A673 (cell line): ENCODE results near the gene TROAP. TPM values are rescaled to one million over a fixed set of nuclear protein-coding genes. Genes with fewer than 3 reads are reported as not detected.
"Not testable (repeated sequence)": the region's sequence is repeated elsewhere in the genome, so short reads cannot be mapped to it uniquely, and the experiment has no call there.

Source experiments
- BruUV-seq: library from RNA; stranded (reverse); fragments of 400-500 nt; replicated peaks from 2 replicates; lab custom pipeline; 2021; lab: Mats Ljungman, UMichigan
- CTCF ChIA-PET: fragments of 300-600 bp; sonication (Branson Sonifier 250); formaldehyde crosslinking; loops from one replicate; lab custom pipeline; 2022; ENCODE audit warnings: antibody characterized with exemption; lab: Charles Lee
- POLR2A ChIA-PET: fragments of 300-600 bp; sonication (Branson Sonifier 250); formaldehyde crosslinking; loops from one replicate; lab custom pipeline; 2022; ENCODE audit warnings: antibody characterized with exemption; ENCODE audit not compliant: low non-redundant PET; lab: Charles Lee
- DNase-seq: peaks from one replicate; pipeline ENCODE4 v3.0.0-alpha.2; 2015; ENCODE audit warnings: low spot score
- H3K27ac ChIP-seq: fragments of 200-600 bp; sonication (generic); 2 replicates; pipeline ENCODE4 v1.5.1; 2016; ENCODE audit warnings: mixed run types, low read depth, mild to moderate bottlenecking, mixed read lengths, antibody characterized with exemption, low read length; ENCODE audit not compliant: poor library complexity, severe bottlenecking
- H3K27me3 ChIP-seq: fragments of 200-600 bp; sonication (generic); replicated peaks from 2 replicates; pipeline ENCODE4 v1.6.1; 2017; ENCODE audit warnings: mixed run types, low read depth, mild to moderate bottlenecking, mixed read lengths, antibody characterized with exemption, low read length; ENCODE audit not compliant: insufficient read depth, poor library complexity
- H3K36me3 ChIP-seq: fragments of 200-600 bp; sonication (generic); 2 replicates; pipeline ENCODE4 v1.6.1; 2016; ENCODE audit warnings: mixed run types, mild to moderate bottlenecking, mixed read lengths, antibody characterized with exemption, low read length; ENCODE audit not compliant: insufficient read depth, poor library complexity, severe bottlenecking
- H3K4me1 ChIP-seq: fragments of 200-600 bp; sonication (generic); 2 replicates; pipeline ENCODE4 v1.6.1; 2017; ENCODE audit warnings: mixed run types, mild to moderate bottlenecking, mixed read lengths, antibody characterized with exemption, low read length; ENCODE audit not compliant: insufficient read depth, poor library complexity, severe bottlenecking
- H3K4me3 ChIP-seq: fragments of 200-600 bp; sonication (generic); 2 replicates; pipeline ENCODE4 v1.5.1; 2016; ENCODE audit warnings: low read depth, mixed run types, mild to moderate bottlenecking, mixed read lengths, low read length; ENCODE audit not compliant: poor library complexity, severe bottlenecking
- H3K9me3 ChIP-seq: fragments of 200-600 bp; sonication (generic); 2 replicates; pipeline ENCODE4 v1.6.1; 2016; ENCODE audit warnings: mixed run types, low read depth, mild to moderate bottlenecking, mixed read lengths, antibody characterized with exemption, low read length; ENCODE audit not compliant: poor library complexity, severe bottlenecking
- CTCF ChIP-seq: fragments of 300-800, 200-600 bp; sonication (generic); conservative IDR thresholded peaks from 2 replicates; pipeline ENCODE4 v1.5.1; 2017; ENCODE audit warnings: low read depth, mild to moderate bottlenecking, antibody characterized with exemption, low read length, moderate library complexity, mixed read lengths
- EZH2 ChIP-seq: fragments of 200-600 bp; sonication (generic); IDR thresholded peaks from 2 replicates; pipeline ENCODE4 v1.6.1; 2017; ENCODE audit warnings: borderline replicate concordance, low read depth, mild to moderate bottlenecking, mixed read lengths, antibody characterized with exemption, low read length; ENCODE audit not compliant: poor library complexity, severe bottlenecking
- intact Hi-C: fragments of 100-400 bp; cut with micrococcal nuclease; formaldehyde crosslinking; loops from one replicate; pipeline ENCODE4 v1.10.0; 2022; ENCODE audit not compliant: unreplicated experiment
- total RNA-seq: library from RNA; stranded (reverse); gene quantifications from 2 replicates; pipeline ENCODE4 v1.2.3, GENCODE V29; 2021

The TROAP gene
- total RNA-seq, 1 experiment from 2014 or later = 124 TPM

GRCh38 chr12:49279706-49280159 is 43.3 kb upstream of the TROAP start:
- CTCF ChIA-PET = interaction anchor here (1.1 kb wide), 1 partner anchor 68 kb away, joined by 3 read pairs; no protein-coding TSS in a partner anchor
- POLR2A ChIA-PET = no interaction called here
- no TSS peak for BruUV-seq

GRCh38 chr12:49280545-49280944 is 42.5 kb upstream of the TROAP start:
- CTCF ChIA-PET = interaction anchor here (1.1 kb wide), 1 partner anchor 67 kb away, joined by 3 read pairs; no protein-coding TSS in a partner anchor
- H3K27ac ChIP-seq, H3K36me3 ChIP-seq, H3K4me1 ChIP-seq, BruUV-seq, DNase-seq, POLR2A ChIA-PET, intact Hi-C loops, H3K9me3 ChIP-seq, H3K27me3 ChIP-seq, H3K4me3 ChIP-seq: not testable (repeated sequence)

More at GRCh38 chr12:49279706-49280159, 43.3 kb upstream of the TROAP start:
- intact Hi-C loops = no loop called here
- peak; percentile 52 for DNase-seq
- no peaks in the 10 kb centered on the region for H3K9me3 ChIP-seq
- TF ChIP-seq CTCF = no peak
- no peak for TF ChIP-seq EZH2
- H3K4me3 ChIP-seq = no peak overlapping the region
- no peak overlapping the region for H3K27ac ChIP-seq
- H3K27me3 ChIP-seq = no peaks in the 10 kb centered on the region
- no peaks in the 10 kb centered on the region for H3K36me3 ChIP-seq
- H3K4me1 ChIP-seq = peaks cover 9% of the 10 kb centered on the region

GRCh38 chr12:49282302-49282701 is 40.8 kb upstream of the TROAP start:
- no TSS peak for BruUV-seq
- TF ChIP-seq EZH2 (no peak), CTCF (no peak)
- intact Hi-C loops = no loop called here
- Histone ChIP-seq H3K27ac (no peak overlapping the region), H3K4me1 (peaks cover 9% of the 10 kb centered on the region), H3K4me3 (no peak overlapping the region), H3K27me3 (no peaks in the 10 kb centered on the region), H3K36me3 (no peaks in the 10 kb centered on the region), H3K9me3 (no peaks in the 10 kb centered on the region)
- DNase-seq = no peak
- POLR2A ChIA-PET = no interaction called here
- CTCF ChIA-PET = interaction anchor here (0.6 kb wide), 1 partner anchor 600 kb away, joined by 11 read pairs; no protein-coding TSS in a partner anchor

- H3K27me3 ChIP-seq, DNase-seq, H3K36me3 ChIP-seq, POLR2A ChIA-PET, H3K4me3 ChIP-seq, H3K27ac ChIP-seq, H3K4me1 ChIP-seq, intact Hi-C loops, H3K9me3 ChIP-seq, BruUV-seq: not testable (repeated sequence)
- CTCF ChIA-PET = interaction anchor here (0.6 kb wide), 1 partner anchor 600 kb away, joined by 11 read pairs; no protein-coding TSS in a partner anchor
Measured at GRCh38 chr12:49282740-49283375, 40.2 kb upstream of the TROAP start.
